Esophagus muscularis mucosa (tissue), 4 donors: ENCODE data around the gene DOCK4.

Experiments used
- EP300 ChIP-seq: sonication (generic); formaldehyde crosslinking; IDR thresholded peaks from one replicate; pipeline ENCODE4 v1.6.1; 2017; ENCODE audit warnings: antibody characterized with exemption
- POLR2A ChIP-seq: fragments of 450-650 bp; IDR thresholded peaks from one replicate; pipeline ENCODE4 v1.6.1; 2017; ENCODE audit warnings: antibody characterized with exemption, moderate library complexity, mild to moderate bottlenecking, low read depth
- POLR2AphosphoS5 ChIP-seq, 2 donors: sonication (generic); formaldehyde crosslinking; IDR thresholded peaks; one replicate each; pipeline ENCODE4 v1.6.1; 2017; ENCODE audit warnings: antibody characterized with exemption in 2 of 2
- TF ChIP-seq, protein P1 (sequence below), 3 experiments: fragments of 200-600 bp in 2 of 3; fragments of 450-650 bp in 1 of 3; sonication (generic) in 2 of 3; IDR thresholded peaks; one replicate each; pipeline ENCODE4 v1.5.1; 2017 to 2019; ENCODE audit warnings: antibody characterized with exemption in 3 of 3, mild to moderate bottlenecking in 2 of 3, moderate library complexity in 1 of 3

DNA sequence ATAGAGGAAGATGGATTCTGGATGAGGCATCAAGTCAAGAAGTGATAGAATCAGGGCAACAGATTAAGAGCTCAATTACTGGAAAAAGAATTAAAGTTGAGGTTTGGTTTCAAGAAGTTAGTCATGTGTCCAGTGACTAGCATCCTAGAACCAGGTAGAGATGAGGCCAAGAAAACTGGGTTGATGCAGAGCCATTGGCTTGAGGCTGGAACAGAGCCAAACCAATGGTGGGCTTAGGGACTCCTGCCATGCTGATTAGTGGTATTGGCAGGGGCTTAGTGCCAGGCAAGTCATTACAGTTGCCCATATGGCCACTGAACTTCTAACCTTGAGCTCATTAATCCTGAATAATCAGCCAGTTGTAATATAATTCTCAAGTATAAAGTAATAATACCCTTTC lies 18.8 kb upstream of the DOCK4 start:
- TF ChIP-seq, protein P1, sequence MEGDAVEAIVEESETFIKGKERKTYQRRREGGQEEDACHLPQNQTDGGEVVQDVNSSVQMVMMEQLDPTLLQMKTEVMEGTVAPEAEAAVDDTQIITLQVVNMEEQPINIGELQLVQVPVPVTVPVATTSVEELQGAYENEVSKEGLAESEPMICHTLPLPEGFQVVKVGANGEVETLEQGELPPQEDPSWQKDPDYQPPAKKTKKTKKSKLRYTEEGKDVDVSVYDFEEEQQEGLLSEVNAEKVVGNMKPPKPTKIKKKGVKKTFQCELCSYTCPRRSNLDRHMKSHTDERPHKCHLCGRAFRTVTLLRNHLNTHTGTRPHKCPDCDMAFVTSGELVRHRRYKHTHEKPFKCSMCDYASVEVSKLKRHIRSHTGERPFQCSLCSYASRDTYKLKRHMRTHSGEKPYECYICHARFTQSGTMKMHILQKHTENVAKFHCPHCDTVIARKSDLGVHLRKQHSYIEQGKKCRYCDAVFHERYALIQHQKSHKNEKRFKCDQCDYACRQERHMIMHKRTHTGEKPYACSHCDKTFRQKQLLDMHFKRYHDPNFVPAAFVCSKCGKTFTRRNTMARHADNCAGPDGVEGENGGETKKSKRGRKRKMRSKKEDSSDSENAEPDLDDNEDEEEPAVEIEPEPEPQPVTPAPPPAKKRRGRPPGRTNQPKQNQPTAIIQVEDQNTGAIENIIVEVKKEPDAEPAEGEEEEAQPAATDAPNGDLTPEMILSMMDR (IDR thresholded peaks at IDR 0.05), result no peak
- TF ChIP-seq POLR2AphosphoS5 (IDR thresholded peaks at IDR 0.05) (no peak), POLR2A (no peak), EP300 (no peak)
